ENCODE data around the gene SCGB2B2.
A peak's percentile ranks its signal among the peaks of the same experiment; 100 is the strongest.
"Not testable (repeated sequence)": the region's sequence is repeated elsewhere in the genome, so short reads cannot be mapped to it uniquely, and the experiment has no call there.

The SCGB2B2 gene

DNA sequence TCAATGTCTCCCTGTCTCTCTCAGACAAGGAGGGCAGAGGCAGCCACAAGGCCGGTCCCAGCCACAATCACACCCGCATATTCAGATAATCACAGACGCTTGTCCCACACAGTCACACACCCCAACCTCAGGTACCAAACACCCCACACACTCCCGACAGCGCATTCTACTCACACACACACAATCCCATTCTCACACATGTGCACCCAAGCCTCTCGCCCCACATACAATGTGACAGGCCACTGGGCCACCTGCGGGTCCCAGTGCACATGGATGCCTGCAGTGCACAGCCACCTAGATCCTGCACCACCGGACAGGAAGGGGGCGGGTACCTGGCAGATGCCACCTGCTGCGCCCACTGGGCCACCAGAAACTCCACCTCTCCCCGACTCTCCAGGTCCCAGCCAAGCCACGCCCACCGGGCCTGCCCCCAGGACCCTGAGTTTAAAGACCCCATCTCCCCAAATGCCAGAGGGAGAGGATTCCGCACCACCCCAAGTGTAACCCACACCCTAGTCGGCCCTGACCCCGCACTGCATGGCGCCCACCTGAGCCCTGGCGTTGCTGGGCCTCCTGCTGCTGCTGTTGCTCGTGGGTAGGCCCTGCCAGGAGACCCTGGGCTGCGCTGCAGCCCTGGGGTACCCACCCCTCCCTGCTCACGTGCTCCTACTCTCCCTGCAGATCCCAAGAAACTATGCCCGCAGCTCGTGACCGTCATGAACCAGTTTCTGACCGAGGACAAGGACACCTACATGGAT, 10.6 kb downstream of the SCGB2B2 start:
- DNase-seq (ENCODE audit: extremely low spot score) = no peak
- TF ChIP-seq, protein P1, sequence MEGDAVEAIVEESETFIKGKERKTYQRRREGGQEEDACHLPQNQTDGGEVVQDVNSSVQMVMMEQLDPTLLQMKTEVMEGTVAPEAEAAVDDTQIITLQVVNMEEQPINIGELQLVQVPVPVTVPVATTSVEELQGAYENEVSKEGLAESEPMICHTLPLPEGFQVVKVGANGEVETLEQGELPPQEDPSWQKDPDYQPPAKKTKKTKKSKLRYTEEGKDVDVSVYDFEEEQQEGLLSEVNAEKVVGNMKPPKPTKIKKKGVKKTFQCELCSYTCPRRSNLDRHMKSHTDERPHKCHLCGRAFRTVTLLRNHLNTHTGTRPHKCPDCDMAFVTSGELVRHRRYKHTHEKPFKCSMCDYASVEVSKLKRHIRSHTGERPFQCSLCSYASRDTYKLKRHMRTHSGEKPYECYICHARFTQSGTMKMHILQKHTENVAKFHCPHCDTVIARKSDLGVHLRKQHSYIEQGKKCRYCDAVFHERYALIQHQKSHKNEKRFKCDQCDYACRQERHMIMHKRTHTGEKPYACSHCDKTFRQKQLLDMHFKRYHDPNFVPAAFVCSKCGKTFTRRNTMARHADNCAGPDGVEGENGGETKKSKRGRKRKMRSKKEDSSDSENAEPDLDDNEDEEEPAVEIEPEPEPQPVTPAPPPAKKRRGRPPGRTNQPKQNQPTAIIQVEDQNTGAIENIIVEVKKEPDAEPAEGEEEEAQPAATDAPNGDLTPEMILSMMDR (IDR thresholded peaks at IDR 0.05; ENCODE audit: control extremely low read depth, extremely low read depth, low read depth, missing control alignments) = no peak
- POLR2A ChIA-PET = no interaction called here
- CTCF ChIA-PET = interaction anchor here (1.0 to 1.9 kb wide), 2 partner anchors 27 to 46 kb away, joined by 3 to 5 read pairs; no protein-coding TSS in a partner anchor

DNA sequence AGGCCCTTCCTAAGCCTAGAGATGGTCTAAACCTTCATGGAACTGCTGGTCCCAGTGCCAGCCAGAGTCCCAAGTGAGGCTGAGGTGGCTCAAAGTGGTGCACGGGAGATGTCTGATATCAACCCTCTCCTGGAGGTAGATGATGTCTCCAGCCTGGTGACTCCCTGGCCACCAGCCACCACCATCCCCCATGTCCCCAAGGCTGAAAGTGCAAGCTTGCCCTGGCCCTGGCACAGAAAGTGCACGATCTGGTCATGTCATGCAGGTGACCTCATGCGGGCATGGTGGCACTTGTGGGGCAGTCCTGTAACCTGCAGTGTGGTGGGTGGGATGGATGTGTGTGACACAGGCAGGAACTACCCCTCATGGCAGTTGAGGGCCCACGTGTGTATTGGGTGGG, 11.7 kb downstream of the SCGB2B2 start:
- ChIA-PET CTCF (interaction anchor here (1.1 kb wide), 1 partner anchor 13 kb away, joined by 3 read pairs; no protein-coding TSS in a partner anchor), POLR2A (interaction anchor here (0.5 kb wide), 1 partner anchor 1932 kb away, joined by 3 read pairs; no protein-coding TSS in a partner anchor)
- not testable (repeated sequence) for DNase-seq (ENCODE audit: extremely low spot score)

GRCh38 chr19:34664870-34665269, 12.1 kb downstream of the SCGB2B2 start:
- TF ChIP-seq, protein P1 (IDR thresholded peaks at IDR 0.05; ENCODE audit: control extremely low read depth, extremely low read depth, low read depth, missing control alignments) = no peak
- CTCF ChIA-PET = interaction anchor here (1.1 kb wide), 1 partner anchor 12 kb away, joined by 3 read pairs; no protein-coding TSS in a partner anchor
- no peak for DNase-seq (ENCODE audit: extremely low spot score)
- POLR2A ChIA-PET = no interaction called here

DNA sequence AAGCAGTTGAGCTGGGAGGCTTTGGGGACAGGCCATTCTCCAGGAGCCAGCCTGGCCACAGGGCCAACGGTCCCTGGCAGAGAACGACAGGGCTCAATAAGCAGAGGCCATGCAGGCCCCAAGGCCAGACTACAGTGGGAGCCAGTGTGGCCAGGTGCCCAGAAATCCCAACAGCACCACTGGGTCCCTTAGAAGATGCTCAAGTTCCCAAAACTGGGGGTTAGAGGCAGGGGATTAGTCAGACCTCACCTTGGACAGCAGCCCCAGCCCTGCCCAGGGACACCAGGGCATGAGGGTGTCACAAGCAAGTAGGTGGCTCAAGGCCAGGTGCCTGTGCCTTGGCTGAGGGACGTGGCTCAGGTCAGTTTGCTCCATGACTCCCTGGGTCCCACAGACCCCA, 12.8 kb downstream of the SCGB2B2 start:
- TF ChIP-seq, protein P1 (IDR thresholded peaks at IDR 0.05; ENCODE audit: control extremely low read depth, extremely low read depth, low read depth, missing control alignments) = no peak
- no peak for DNase-seq (ENCODE audit: extremely low spot score)
- POLR2A ChIA-PET = no interaction called here
- CTCF ChIA-PET = interaction anchor here (0.7 to 3.5 kb wide), 2 partner anchors 9 to 24 kb away, joined by 3 to 14 read pairs; no protein-coding TSS in a partner anchor

DNA sequence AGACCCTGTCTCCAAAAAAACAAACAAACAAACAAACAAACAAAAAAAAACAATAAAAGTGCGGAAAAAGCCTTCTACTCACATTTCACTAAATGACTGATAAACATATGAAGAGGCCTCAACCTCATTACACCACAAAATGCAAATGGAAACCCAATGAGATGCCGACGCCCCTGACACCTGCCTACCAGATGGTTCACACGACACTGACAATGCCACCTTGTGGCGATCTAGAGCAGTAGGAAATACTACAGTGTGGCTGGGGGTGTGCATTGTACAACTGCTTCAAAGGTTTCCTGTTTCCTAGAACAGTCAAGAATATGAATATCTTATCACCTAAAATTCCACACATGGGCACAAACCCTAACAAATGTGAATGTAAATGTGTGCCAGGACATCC, 14.0 kb downstream of the SCGB2B2 start:
- POLR2A ChIA-PET = no interaction called here
- TF ChIP-seq, protein P1 (IDR thresholded peaks at IDR 0.05; ENCODE audit: control extremely low read depth, extremely low read depth, low read depth, missing control alignments) = peak; percentile 20
- CTCF ChIA-PET = interaction anchor here (1.4 to 3.5 kb wide), 3 partner anchors 10 to 22 kb away, joined by 3 to 14 read pairs (median 7); partner anchors contain the start of genes SCGB2B2 and ZNF302
- DNase-seq (ENCODE audit: extremely low spot score) = no peak

DNA sequence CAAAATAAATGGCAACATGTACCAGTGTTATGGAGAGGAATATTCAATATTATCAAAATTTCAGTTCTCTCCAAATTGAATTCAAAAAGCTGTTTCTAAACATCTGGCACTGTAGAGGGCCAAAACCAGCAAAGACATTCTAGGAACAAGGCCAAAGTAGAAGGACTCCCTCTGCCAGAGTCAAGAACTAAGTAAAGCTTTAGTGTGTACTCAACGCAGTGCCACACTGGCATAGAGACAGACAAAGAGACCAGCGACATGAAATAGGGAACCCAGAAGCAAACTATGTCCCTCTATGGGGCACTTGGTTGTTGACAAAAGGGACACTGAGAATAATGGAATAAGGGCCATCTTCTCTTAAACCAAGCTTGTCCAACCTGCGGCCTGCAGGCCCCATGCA, 15.6 kb downstream of the SCGB2B2 start:
- ChIA-PET CTCF (interaction anchor here (1.4 to 3.5 kb wide), 3 partner anchors 12 to 21 kb away, joined by 3 to 14 read pairs (median 7); partner anchors contain the start of genes SCGB2B2 and ZNF302), POLR2A (no interaction called here)
- TF ChIP-seq, protein P1 (IDR thresholded peaks at IDR 0.05; ENCODE audit: control extremely low read depth, extremely low read depth, low read depth, missing control alignments) = no peak

DNA sequence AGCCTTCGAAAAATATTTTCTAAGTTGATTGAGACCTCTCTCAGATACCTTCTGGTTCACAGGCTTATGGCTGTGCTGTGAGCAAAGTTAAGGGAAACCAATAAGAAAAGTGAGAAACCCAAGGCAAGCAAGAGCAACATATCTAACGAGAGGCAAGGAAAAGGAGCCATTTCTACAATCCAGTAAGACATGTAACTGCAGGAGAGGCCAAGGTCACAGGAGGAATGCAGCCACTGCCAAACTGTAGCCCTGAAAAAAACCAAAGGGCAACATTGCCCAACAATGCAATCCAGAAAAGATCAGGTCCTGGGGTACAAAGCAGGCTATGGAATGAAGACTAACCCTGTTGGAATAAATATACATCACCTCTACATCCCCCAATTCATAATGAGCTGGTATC, 21.3 kb downstream of the SCGB2B2 start:
- ChIA-PET CTCF (no interaction called here), POLR2A (no interaction called here)
- DNase-seq (ENCODE audit: extremely low spot score) = no peak

More for the DNA sequence above, 15.6 kb downstream of the SCGB2B2 start:
- DNase-seq (ENCODE audit: extremely low spot score) = no peak

More for the DNA sequence above, 21.3 kb downstream of the SCGB2B2 start:
- TF ChIP-seq, protein P1 (IDR thresholded peaks at IDR 0.05; ENCODE audit: control extremely low read depth, extremely low read depth, low read depth, missing control alignments) = no peak

All from GM10248 (cell line).